NCI-H1694 (cell line): ENCODE measurements around the gene CD177.
"Not testable (repeated sequence)": the region's sequence is repeated elsewhere in the genome, so short reads cannot be mapped to it uniquely, and the experiment has no call there.

Experiments
- DNase-seq: peaks from one replicate; lab custom pipeline; 2025; lab: John Stamatoyannopoulos, UW

CD177 gene, protein sequence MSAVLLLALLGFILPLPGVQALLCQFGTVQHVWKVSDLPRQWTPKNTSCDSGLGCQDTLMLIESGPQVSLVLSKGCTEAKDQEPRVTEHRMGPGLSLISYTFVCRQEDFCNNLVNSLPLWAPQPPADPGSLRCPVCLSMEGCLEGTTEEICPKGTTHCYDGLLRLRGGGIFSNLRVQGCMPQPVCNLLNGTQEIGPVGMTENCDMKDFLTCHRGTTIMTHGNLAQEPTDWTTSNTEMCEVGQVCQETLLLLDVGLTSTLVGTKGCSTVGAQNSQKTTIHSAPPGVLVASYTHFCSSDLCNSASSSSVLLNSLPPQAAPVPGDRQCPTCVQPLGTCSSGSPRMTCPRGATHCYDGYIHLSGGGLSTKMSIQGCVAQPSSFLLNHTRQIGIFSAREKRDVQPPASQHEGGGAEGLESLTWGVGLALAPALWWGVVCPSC

DNA sequence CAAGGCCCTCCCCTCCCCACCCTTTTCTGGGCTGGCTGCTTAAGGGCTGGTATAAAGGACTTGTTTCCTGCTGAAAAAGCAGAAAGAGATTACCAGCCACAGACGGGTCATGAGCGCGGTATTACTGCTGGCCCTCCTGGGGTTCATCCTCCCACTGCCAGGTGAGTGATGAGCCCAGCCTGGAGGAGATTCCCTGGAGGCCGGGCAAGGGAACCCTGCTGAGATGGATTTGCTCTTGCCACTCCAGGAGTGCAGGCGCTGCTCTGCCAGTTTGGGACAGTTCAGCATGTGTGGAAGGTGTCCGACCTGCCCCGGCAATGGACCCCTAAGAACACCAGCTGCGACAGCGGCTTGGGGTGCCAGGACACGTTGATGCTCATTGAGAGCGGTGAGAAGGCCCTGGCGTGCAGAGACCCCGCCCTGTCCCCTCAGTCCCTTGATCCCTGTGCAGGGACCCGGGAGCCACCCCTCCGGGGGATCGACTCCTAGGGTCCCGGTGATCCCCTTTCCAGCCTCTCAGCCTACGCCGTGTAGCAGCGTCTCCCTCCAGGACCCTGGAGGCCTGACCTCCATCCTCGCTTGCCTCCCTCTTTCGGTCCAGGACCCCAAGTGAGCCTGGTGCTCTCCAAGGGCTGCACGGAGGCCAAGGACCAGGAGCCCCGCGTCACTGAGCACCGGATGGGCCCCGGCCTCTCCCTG is at the start of gene CD177:
Gene CD177, plus strand, starts transcription at position 81 of the 699 bp plus-strand sequence. Its CDS starts 29 bp downstream, at position 110.
- DNase-seq = no peak

DNA sequence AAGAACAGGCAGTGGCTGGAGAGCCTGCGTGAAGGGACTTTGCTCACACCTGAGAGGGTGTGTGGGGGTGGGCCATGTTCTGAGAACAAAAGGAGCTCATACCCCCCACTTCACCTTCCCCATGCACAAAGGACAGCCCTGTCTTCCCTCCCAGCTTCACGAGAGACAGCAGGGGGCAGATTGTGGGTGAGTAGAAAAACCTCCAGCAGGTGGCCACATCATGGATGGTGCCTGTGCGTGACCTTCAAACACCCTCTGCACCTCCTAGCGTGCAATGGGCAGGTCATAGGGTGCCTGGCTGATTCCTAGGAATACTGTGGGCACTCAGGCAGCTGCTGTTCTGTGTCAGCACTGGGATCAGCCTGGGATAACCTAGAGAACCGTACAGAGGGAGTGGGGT is 47.8 kb upstream of the CD177 start:
- DNase-seq = no peak

DNA sequence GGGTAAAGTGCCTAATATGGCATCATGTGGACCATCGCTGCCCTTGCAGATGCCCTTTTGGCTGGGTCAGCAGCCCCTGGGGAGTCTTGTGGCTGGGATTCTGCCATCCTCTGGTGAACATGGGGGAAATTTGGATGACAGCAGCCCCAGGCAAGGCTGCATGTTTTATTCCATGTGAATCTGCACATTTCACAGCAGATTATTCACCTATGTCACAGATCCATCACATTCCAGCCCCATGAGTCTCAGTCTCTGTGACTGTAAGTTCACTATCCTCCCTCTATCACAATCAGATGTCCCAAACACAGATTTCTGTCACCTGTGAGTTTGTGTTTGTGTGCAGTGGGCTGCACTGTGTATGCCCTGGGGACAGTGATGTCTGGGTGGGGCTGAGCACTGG is 47.4 kb upstream of the CD177 start:
- no peak for DNase-seq

DNA sequence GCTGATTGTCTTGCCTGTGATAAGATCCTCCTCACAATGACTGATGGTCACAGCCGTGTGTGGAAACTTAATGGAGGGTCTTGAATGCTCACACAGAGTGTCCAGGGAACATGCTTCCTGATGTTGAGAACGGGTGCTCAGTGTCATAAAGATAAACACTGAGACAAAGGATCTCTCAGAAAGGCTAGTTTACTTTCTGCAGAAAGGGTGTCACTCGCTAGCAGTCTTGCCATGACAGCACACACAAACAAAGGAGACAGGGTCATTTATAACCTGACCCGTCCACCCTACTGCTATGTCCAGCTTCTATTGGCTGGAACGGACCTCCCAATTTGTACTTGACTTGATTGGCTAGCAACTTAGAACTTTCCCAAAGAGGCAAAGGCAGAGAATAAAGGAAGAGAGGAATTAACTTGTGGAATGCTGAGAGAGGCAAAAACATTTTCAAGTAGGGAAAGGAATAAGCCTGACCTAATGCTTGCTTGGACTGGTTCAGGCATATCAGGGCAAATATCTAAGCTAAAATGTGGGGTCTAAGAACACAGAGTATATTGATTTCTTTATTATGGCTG is 45.2 kb upstream of the CD177 start:
- no peak for DNase-seq

- DNase-seq = no peak
Measured at GRCh38 chr19:43309466-43309865, 44.0 kb upstream of the CD177 start.

DNA sequence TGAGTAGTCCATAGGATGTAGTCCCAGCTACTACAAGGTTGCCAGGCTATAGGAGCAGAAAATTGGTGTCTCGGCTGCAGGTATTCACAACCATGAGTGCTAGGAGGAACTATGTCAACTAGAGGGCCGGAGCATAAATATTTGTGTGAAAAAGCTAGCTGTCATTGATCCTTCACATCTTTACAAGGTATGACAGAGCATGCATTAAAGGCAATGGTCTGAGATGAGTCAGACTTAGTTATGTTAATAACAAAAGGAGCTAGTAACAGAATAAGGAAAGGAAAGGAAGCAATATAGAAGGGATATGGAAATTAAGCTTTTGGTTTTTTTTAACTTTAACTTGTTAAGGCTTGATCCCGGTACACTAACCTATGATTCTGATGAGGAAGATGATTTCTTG is 43.3 kb upstream of the CD177 start:
- DNase-seq = no peak

DNA sequence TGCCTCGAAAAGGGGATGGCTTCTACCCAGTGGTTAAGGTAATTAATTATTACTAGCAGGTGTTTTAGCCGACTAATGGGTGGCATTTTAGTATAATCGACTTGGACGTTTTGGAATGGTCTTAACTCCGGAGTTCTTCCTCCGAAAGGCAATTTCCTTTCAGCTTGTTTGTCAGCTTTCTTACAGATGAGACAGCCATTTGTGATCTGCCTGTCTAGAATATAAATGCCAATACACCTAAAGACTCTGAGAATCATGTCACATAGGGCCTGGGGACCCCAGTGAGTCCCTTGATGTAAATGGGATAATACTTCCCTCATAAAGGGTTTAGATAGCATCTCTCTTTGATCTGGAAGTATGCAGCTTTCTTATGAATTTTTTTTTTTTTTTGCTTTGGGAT is 42.2 kb upstream of the CD177 start:
- DNase-seq = no peak

DNA sequence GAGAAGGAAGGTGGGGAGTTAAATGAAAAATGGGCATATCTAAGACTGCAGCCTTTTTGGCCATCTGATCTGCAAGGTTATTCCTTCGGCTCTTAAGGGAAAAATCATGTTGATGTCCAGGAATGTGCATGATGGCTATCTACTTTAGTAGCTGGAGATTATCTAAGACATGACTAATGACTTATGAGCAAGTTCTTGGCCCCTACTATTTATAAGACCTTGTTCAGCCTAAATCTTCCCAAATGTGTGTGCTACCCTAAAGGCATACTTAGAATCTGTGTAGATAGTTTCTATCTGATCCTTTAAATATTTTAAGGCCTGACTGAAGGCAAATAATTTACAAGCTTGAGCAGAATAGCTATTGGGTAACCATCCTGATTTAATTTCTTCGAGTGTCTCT is 41.8 kb upstream of the CD177 start:
- no peak for DNase-seq

GRCh38 chr19:43313711-43314495 is 39.6 kb upstream of the CD177 start:
- no peak for DNase-seq

GRCh38 chr19:43315851-43316250 is 37.6 kb upstream of the CD177 start:
- DNase-seq = no peak

DNA sequence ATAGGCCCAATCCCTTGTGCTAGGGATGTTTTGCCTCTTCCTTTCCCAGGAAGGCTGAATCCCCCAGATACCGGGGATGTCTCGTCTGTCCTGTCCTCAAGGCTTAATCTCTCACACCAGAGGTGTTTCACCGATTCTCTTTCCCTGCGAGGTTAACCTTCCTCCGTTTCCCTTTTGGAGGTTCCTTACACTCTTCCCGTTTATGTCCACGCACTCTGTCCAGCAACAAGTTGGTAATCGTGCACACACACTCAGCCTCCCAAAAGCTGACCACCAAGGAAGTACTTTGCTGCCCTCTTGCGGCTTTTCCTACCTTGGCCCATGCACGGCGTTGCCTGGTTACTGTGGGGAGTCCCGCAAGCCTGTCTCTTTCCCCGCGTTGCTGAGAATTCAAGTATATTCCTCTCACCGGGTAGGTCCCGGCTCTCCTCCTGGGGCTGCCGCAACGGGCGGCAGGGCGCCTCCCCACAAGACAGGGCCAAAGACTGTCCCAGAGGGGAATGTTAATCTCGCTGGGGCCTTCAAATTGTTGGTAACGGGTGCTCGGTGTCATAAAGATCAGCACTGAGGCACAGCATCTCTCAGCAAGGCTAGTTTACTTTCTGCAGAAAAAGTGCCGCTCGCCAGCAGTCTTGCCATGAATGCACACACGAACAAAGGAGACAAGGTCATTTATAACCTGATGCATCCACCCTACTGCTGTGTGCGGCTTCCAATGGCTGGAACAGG is 36.7 kb upstream of the CD177 start:
- DNase-seq = no peak

DNA sequence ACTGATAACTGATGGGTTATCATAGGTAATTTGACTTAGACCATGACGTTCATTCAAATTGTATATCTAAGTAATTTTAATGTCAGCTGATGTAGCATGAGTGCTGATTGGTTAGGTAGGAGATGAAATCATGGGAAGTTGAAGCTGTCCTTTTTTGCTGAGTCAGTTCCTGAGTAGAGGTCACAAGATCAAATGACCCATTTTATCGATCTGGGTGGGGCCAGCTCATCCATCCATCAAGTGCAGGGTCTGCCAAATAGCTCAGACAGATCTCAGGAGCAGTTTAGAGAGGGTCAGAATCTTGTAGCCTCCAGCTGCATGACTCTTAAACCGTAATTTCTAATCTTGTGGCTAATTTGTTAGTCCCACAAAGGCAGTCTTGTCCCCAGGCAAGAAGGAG is 35.3 kb upstream of the CD177 start:
- no peak for DNase-seq

DNA sequence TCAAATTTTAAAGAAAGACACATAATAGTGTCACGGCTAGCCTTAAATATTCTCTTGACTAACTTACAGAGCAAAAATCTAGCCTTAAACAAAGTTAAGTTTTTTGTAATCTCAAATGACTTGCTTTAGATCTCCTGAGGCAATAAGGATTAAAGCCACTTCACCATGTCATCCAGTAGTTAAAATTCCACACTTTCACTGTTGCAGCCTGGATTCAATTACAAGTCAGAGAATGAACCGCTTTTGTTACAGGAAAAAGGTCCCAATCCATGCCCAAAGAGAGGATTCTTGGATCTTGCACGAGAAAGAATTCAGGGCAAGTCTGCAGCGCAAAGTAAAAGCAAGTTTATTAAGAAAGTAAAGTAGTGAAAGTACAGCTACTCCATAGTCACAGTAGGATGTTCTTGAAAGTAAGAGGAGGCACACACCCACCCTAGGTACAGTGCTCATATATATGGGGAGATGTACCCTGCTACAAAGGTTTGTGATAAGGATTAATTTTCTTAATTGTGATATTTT is 34.6 kb upstream of the CD177 start:
- DNase-seq = no peak

- no peak for DNase-seq
Measured at GRCh38 chr19:43320546-43320945, 32.9 kb upstream of the CD177 start.

GRCh38 chr19:43326761-43327160 is 26.7 kb upstream of the CD177 start:
- DNase-seq = not testable (repeated sequence)

- not testable (repeated sequence) for DNase-seq
Measured at GRCh38 chr19:43328561-43328960, 24.9 kb upstream of the CD177 start.

DNA sequence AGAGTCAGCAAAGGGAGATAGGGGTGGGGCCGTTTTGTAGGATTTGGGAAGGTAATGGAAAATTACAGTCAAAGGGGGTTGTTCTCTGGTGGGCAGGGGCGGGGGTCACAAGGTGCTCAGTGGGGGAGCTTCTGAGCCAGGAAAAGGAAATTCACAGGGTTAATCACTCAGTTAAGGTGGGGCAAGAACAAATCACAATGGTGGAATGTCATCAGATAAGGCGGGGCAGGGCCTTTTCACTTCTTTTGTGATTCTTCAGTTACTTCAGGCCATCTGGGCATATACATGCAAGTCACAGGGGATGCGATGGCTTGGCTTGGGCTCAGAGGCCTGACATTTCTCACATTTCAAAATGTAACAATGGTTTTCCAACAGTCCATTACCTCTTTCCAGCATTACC is 24.4 kb upstream of the CD177 start:
- not testable (repeated sequence) for DNase-seq

GRCh38 chr19:43329989-43330388 is 23.5 kb upstream of the CD177 start:
- DNase-seq = no peak

DNA sequence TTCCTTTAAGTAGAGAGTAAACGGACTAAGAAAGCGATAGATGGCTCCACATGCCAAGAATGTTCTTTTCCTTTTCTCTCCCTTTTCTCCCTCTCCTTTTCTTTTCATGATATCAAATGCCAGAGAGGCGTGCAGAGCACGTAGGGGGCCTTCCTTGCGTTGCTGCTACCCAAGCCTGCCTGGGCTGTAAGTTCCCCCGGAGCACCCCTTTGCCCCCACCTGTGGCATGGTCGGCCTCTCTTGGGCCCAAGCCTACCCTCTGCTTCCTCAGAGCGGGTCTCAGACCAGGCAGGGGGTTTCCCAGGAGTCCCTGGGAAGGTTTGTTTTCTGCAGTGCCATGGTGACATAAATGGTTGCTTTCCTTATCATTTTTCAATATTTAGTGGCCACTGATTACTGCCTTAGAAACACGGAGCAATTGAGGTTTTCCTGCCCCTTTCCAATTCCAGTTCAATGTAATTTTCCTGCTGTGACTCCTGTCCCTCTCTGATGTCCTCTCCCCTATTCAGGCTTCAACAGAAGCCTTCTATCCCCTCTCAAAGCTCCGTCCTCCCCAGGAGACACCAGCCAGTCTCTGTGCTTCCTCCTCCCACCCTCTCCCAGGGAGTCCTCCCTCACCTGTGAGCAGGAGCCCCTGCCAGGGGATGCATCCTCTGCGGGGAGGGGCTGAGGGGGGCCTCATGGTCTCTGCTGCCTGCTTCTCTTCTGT is 22.6 kb upstream of the CD177 start:
- no peak for DNase-seq

DNA sequence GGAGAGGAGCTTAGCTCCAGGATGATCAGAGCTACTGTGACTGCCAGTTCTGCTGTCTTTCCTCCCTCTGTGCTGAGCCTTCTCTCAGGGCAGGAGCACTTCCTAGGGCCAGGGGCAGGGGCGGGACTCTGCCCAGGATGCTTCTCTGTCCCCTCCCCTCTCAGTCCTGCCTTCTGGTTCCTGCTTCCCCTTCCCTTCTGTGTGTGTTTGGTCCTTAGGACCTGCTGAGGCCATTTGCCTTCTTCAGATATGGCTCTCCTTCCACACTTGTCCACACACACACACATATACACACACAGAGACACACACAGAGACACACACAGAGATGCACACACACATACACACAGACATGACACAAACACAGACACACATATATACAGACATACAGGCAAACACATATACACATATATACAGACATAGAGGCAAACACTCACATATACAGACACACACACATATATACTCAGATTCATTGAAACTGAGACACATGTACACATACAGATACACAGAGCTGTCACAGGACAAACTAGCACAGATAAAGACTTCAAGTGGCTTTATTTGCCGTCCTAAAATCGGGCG is 22.0 kb upstream of the CD177 start:
- no peak for DNase-seq
